Measurements from ENCODE around the gene TNNC2. TPM values are rescaled to one million over a fixed set of nuclear protein-coding genes. Genes with fewer than 3 reads are reported as not detected.

The TNNC2 gene
- total and polyA plus RNA-seq, 9 of the 15 experiments (the other 6 are each of a cell fraction or from before 2014, with no cell fraction given): not detected

- intact Hi-C loops (cut with micrococcal nuclease): no loop called here
- POLR2A ChIA-PET: interaction anchor here (0.8 to 2.0 kb wide), 3 partner anchors 12 to 16 kb away, joined by 3 to 6 read pairs (median 3); partner anchors contain the start of gene SNX21
- peaks cover 5% of the 10 kb centered on the region; the same call in 2 of the 3 replicates for H3K36me3 ChIP-seq (ENCODE audit: control insufficient read depth, insufficient read depth, low read length)
These were observed 10.2 kb downstream of the TNNC2 start for GRCh38 chr20:45816951-45817350.

DNA sequence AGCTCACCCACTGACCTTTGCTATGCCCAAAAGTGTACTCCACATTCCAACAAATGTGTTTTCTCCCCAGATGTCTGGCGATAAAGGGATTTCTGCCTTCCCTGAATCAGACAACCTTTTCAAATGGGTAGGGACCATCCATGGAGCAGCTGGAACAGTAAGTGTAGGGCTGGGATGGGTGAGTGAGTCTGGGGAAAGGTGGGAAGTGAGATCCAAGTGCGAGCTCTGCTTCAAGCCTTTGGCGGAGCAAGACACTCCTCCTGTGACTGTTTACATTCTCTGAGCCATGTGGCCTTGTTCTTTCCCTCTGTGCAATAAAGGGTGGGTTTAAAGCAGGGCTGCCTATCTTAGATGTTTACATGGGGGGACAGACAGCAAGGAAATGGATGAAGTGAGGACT, 12.8 kb downstream of the TNNC2 start:
- no peak overlapping the region for H3K27ac ChIP-seq (ENCODE audit: extremely low read depth, low read depth, low read length)
- no peaks in the 10 kb centered on the region for H3K27me3 ChIP-seq (ENCODE audit: control insufficient read depth in 2 of 2, insufficient read depth in 2 of 2, low read length in 2 of 2)
- BruUV-seq (replicated peaks): no TSS peak
- in situ Hi-C loops (cut with MboI) (no loop called here), intact Hi-C loops (cut with micrococcal nuclease) (no loop called here)
- no peak overlapping the region for H3K9ac ChIP-seq (ENCODE audit: insufficient read depth in 1 of 2, low read depth in 2 of 2, low read length in 2 of 2)
- no peak for ATAC-seq
- H4K20me1 ChIP-seq (replicated peaks; ENCODE audit: control insufficient read depth, insufficient read depth, low read length): no peaks in the 10 kb centered on the region
- H3K4me2 ChIP-seq (ENCODE audit: insufficient read depth, low read length): no peak overlapping the region
- FAIRE-seq: no peak
- peaks cover 7 to 16% of the 10 kb centered on the region in 2 experiments; a peak in 4 of 5 replicates for H3K4me1 ChIP-seq (replicated peaks in 1 of 2; ENCODE audit: control insufficient read depth in 2 of 2, insufficient read depth in 2 of 2, low read length in 2 of 2)
- 83% methylated on average over 3 of the region's 3 CpGs for WGBS (ENCODE audit: insufficient coverage, low coverage, missing lambda C conversion rate)
- no peak for TF ChIP-seq HNRNPUL1 (IDR thresholded peaks at IDR 0.05; ENCODE audit: low read length)
- H3K4me3 ChIP-seq: no peak overlapping the region
- POLR2A ChIA-PET: interaction anchor here (0.6 to 1.0 kb wide), 2 partner anchors 130 to 158 kb away, joined by 3 to 5 read pairs; no protein-coding TSS in a partner anchor
- CTCF ChIA-PET (ENCODE audit: low intra/inter-chr PET ratio): no interaction called here
- peaks cover 27% of the 10 kb centered on the region; the same call in 2 of the 3 replicates for H3K36me3 ChIP-seq (ENCODE audit: control insufficient read depth, insufficient read depth, low read length)
- H2AFZ ChIP-seq (ENCODE audit: low read depth, low read length): no peak overlapping the region
- no peaks in the 10 kb centered on the region for H3K9me1 ChIP-seq (ENCODE audit: control insufficient read depth, insufficient read depth, low read length)
- H3K9me3 ChIP-seq (replicated peaks; ENCODE audit: control insufficient read depth, insufficient read depth, low read depth, low read length): peaks cover 11% of the 10 kb centered on the region; the same call in 1 of the 2 replicates
- DNase-seq (ENCODE audit: extremely low read depth in 1 of 4, low spot score in 3 of 4): no peak
- H3K79me2 ChIP-seq (ENCODE audit: control insufficient read depth, insufficient read depth, low read length): no peaks in the 10 kb centered on the region

More at GRCh38 chr20:45816951-45817350, 10.2 kb downstream of the TNNC2 start:
- Histone ChIP-seq H3K4me3 (no peak overlapping the region), H3K4me1 (replicated peaks in 1 of 2; ENCODE audit: control insufficient read depth in 2 of 2, insufficient read depth in 2 of 2, low read length in 2 of 2) (peaks cover 0 to 13% of the 10 kb centered on the region in 2 experiments; a peak in 1 of 5 replicates), H4K20me1 (replicated peaks; ENCODE audit: control insufficient read depth, insufficient read depth, low read length) (no peaks in the 10 kb centered on the region), H2AFZ (ENCODE audit: low read depth, low read length) (no peak overlapping the region), H3K9ac (ENCODE audit: insufficient read depth in 1 of 2, low read depth in 2 of 2, low read length in 2 of 2) (0 out of 4 replicates have a peak overlapping the region, but pooled peaks of 1 of the 2 experiments have one; percentile 54), H3K4me2 (ENCODE audit: insufficient read depth, low read length) (no peak overlapping the region), H3K79me2 (ENCODE audit: control insufficient read depth, insufficient read depth, low read length) (no peaks in the 10 kb centered on the region), H3K9me3 (replicated peaks; ENCODE audit: control insufficient read depth, insufficient read depth, low read depth, low read length) (peaks cover 5% of the 10 kb centered on the region; the same call in 1 of the 2 replicates), H3K27ac (ENCODE audit: extremely low read depth, low read depth, low read length) (no peak overlapping the region), H3K9me1 (ENCODE audit: control insufficient read depth, insufficient read depth, low read length) (no peaks in the 10 kb centered on the region), H3K27me3 (ENCODE audit: control insufficient read depth in 2 of 2, insufficient read depth in 2 of 2, low read length in 2 of 2) (no peaks in the 10 kb centered on the region)
- TF ChIP-seq, protein P1, sequence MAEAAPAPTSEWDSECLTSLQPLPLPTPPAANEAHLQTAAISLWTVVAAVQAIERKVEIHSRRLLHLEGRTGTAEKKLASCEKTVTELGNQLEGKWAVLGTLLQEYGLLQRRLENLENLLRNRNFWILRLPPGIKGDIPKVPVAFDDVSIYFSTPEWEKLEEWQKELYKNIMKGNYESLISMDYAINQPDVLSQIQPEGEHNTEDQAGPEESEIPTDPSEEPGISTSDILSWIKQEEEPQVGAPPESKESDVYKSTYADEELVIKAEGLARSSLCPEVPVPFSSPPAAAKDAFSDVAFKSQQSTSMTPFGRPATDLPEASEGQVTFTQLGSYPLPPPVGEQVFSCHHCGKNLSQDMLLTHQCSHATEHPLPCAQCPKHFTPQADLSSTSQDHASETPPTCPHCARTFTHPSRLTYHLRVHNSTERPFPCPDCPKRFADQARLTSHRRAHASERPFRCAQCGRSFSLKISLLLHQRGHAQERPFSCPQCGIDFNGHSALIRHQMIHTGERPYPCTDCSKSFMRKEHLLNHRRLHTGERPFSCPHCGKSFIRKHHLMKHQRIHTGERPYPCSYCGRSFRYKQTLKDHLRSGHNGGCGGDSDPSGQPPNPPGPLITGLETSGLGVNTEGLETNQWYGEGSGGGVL (CRISPR knock-in tag; IDR thresholded peaks at IDR 0.05): no peak
- DNase-seq (ENCODE audit: extremely low read depth in 1 of 4, low spot score in 3 of 4): no peak
- ATAC-seq: no peak
- WGBS (ENCODE audit: insufficient coverage, low coverage, missing lambda C conversion rate): 72% methylated on average over 3 of the region's 3 CpGs
- FAIRE-seq: no peak
- CTCF ChIA-PET (ENCODE audit: low intra/inter-chr PET ratio): no interaction called here
- BruUV-seq (replicated peaks): no TSS peak
- in situ Hi-C loops (cut with MboI): no loop called here

Measured in K562 (cell line).